Adrenal gland (tissue), 12 donors: ENCODE data around the gene TTLL5. TPM values are rescaled to one million over a fixed set of nuclear protein-coding genes. Genes with fewer than 3 reads are reported as not detected.
"Not testable (repeated sequence)": the region's sequence is repeated elsewhere in the genome, so short reads cannot be mapped to it uniquely, and the experiment has no call there.

Experiments
- DNase-seq, 7 donors: peaks; one replicate each; pipeline ENCODE4 v3.0.0-alpha.2; 2019 to 2020
- H3K27ac ChIP-seq, 5 donors: fragments of 200-600 bp; sonication (generic) in 4 of 5; 1 replicate in 3 of 5; 2 replicates in 2 of 5; pipeline versions ENCODE4 v1.5.1 to v1.8.0; 2016 to 2020; ENCODE audit warnings: mild to moderate bottlenecking in 1 of 5
- H3K27me3 ChIP-seq: fragments of 200-600 bp; 2 replicates; pipeline ENCODE4 v1.8.0; 2021
- H3K36me3 ChIP-seq, 2 donors: fragments of 200-600 bp; replicated peaks in 1 of 2; 1 replicate in 1 of 2; 2 replicates in 1 of 2; pipeline versions ENCODE4 v1.5.1 to v1.8.0; 2018 to 2022
- H3K4me1 ChIP-seq, 2 donors: fragments of 200-600 bp; replicated peaks in 1 of 2; 1 replicate in 1 of 2; 2 replicates in 1 of 2; pipeline versions ENCODE4 v1.5.1 to v1.8.0; 2018 to 2021
- H3K4me3 ChIP-seq, 4 donors: fragments of 200-600 bp; sonication (generic) in 3 of 4; one replicate each; pipeline ENCODE4 v1.5.1; 2016 to 2018
- H3K9me3 ChIP-seq, 3 donors: fragments of 200-600 bp; sonication (generic) in 1 of 3; replicated peaks in 1 of 3; 1 replicate in 2 of 3; 2 replicates in 1 of 3; pipeline versions ENCODE4 v1.5.1 to v1.8.0; 2016 to 2021
- POLR2A ChIP-seq, 2 donors: fragments of 450-650 bp; IDR thresholded peaks; one replicate each; pipeline ENCODE4 v1.6.1; 2017; ENCODE audit warnings: antibody characterized with exemption in 2 of 2, mild to moderate bottlenecking in 2 of 2, moderate library complexity in 1 of 2
- WGBS, 4 donors: extraction: QIAGEN DNeasy Blood & Tissue Kit in 2 of 4; methylation state at CpG; one replicate each; pipeline versions ENCODE4 v1.1.5 to v1.1.7; 2013 to 2017; 5-methylcytosine and 5-hydroxymethylcytosine counted together
- intact Hi-C, 2 donors: fragments of 100-400 bp; cut with DNase I; formaldehyde crosslinking; loops; one replicate each; pipeline versions ENCODE4 v1.14.1 to v1.15.0; 2022 to 2023
- polyA plus RNA-seq, 3 donors: library from polyadenylated mRNA; stranded (reverse); fragments of 200-250 nt in 2 of 3; fragments of 350-450 nt in 1 of 3; fragmentation: Illumina TruSeq in 1 of 3; extraction: RNeasy Lipid Tissue Mini Kit (QIAGEN cat#74804) in 1 of 3; gene quantifications; one replicate each; pipeline ENCODE4 v1.2.3, GENCODE V29; 2013 to 2014
- total RNA-seq, 9 donors: library from RNA; depleted of rRNA in 4 of 9; stranded (reverse); fragments of >200 nt in 4 of 9; fragments of 120-200 nt in 1 of 9; fragmentation: NEBNext Ultra II Directional in 1 of 9; extraction: Animal tissue kit (Norgen Biotek cat#: 25700) in 1 of 9; gene quantifications; one replicate each; pipeline versions ENCODE4 v1.1.0 to v1.2.4, GENCODE V29; 2013 to 2023
- TF ChIP-seq, protein P1 (sequence below), 6 experiments: fragments of 450-650 bp in 4 of 6; fragments of 200-600 bp in 2 of 6; sonication (generic) in 1 of 6; IDR thresholded peaks; 1 replicate in 5 of 6; 2 replicates in 1 of 6; pipeline versions ENCODE4 v1.5.1 to v1.8.0; 2016 to 2021; ENCODE audit warnings: antibody characterized with exemption in 6 of 6, mild to moderate bottlenecking in 2 of 6, moderate library complexity in 1 of 6
- donor health status: healthy with polysubstance abuse.
- donor health status: Bipolar disorder and iron deficiency.
- donor health status: DM: yes; HTN: yes; CAD: no.
- donor health status: DM: no; HTN: no; CAD: no.
- donor health status: DM: no; HTN: no; CAD: no.
- donor health status: DM: yes; HTN: yes; CAD: no.

The TTLL5 gene
- total and polyA plus RNA-seq, 12 donors, result 12.7 to 34.0 (median 24.1) TPM

DNA sequence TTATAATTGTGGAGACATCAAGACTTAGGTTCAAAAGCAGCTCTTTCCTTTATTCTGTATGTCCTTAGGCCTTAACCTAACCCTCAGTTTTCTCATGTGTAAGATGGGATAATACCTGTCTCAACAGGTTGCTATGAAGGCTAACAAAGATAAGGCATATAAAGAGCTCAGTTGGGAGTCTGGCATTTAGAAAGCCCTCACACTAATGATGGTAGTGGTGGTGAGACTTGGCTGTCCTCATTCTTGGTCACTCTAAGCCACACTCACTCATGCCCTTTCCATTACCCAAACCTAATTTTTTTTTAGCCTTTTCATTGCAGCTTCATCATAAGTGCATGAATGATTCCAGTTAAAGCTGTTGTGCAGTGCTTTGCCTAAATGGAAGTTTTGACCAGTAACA lies 183.4 kb downstream of the TTLL5 start:
- Histone ChIP-seq H3K4me1 (no peaks in the 10 kb centered on the region), H3K36me3 (no peaks in the 10 kb centered on the region), H3K4me3 (no peak overlapping the region), H3K27me3 (no peaks in the 10 kb centered on the region), H3K9me3 (no peaks in the 10 kb centered on the region), H3K27ac (no peak overlapping the region)
- no peak for TF ChIP-seq POLR2A (IDR thresholded peaks at IDR 0.05)
- TF ChIP-seq, protein P1, sequence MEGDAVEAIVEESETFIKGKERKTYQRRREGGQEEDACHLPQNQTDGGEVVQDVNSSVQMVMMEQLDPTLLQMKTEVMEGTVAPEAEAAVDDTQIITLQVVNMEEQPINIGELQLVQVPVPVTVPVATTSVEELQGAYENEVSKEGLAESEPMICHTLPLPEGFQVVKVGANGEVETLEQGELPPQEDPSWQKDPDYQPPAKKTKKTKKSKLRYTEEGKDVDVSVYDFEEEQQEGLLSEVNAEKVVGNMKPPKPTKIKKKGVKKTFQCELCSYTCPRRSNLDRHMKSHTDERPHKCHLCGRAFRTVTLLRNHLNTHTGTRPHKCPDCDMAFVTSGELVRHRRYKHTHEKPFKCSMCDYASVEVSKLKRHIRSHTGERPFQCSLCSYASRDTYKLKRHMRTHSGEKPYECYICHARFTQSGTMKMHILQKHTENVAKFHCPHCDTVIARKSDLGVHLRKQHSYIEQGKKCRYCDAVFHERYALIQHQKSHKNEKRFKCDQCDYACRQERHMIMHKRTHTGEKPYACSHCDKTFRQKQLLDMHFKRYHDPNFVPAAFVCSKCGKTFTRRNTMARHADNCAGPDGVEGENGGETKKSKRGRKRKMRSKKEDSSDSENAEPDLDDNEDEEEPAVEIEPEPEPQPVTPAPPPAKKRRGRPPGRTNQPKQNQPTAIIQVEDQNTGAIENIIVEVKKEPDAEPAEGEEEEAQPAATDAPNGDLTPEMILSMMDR (IDR thresholded peaks at IDR 0.05), result no peak
- intact Hi-C loops, result no loop called here
- no peak for DNase-seq

DNA sequence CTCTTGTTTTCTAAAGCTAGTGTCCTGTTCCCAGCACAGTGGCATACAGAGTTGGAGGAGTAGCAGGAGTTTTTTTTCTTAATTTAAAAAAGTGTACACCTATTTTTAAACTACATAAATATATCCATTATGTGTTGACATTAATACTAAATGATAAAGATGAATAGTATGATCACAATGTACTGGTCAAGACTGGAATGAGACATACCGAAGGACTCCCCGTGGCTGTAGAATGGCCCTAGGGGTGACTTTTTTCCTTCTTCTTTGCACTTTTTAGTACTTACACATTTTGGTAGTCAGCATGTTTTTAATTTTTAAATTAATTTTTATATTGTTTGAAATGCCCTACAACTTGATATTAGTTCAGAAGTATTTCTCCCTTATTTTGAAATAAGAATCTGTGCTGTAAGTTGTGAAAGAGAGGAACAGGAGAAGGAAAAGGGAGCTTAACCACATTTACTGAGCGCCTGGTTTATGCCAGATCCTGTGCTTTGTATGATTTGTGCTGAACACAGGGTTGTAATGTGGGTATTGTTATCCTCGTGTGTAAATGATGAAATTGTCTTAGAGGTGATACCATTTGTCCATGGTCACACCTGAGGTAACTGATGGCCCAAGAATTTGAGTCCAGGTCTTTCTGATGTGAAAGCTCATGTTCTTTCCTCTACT lies 184.2 kb downstream of the TTLL5 start:
- Histone ChIP-seq H3K4me1 (no peaks in the 10 kb centered on the region), H3K36me3 (no peaks in the 10 kb centered on the region), H3K27me3 (no peaks in the 10 kb centered on the region), H3K4me3 (no peak overlapping the region), H3K9me3 (no peaks in the 10 kb centered on the region), H3K27ac (no peak overlapping the region)
- TF ChIP-seq, protein P1 (IDR thresholded peaks at IDR 0.05), result no peak
- no peak for TF ChIP-seq POLR2A (IDR thresholded peaks at IDR 0.05)
- DNase-seq, result no peak
- WGBS, 4 donors, result 89 to 96% (median 89%) methylated on average over 4 of the region's 4 CpGs
- intact Hi-C loops, result no loop called here

DNA sequence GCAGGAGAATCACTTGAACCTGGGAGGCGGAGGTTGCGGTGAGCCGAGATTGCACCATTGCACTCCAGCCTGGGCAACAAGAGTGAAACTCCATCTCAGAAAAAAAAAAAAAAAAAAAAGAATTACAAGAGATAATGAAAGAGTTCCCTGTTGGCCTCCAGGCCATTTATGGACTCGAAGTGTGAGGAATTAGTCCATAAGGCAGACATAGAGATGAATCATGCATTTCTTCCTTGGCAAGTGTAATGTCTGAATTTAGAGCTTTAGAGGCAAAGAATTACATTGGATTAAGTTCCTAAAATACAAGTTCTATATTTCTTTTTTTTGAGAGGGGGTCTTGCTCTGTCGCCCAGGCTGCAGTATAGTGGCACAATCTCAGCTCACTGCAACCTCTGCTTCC lies 185.6 kb downstream of the TTLL5 start:
- H3K4me3 ChIP-seq, H3K27ac ChIP-seq, DNase-seq, H3K27me3 ChIP-seq, H3K4me1 ChIP-seq, intact Hi-C loops, H3K9me3 ChIP-seq, H3K36me3 ChIP-seq: not testable (repeated sequence)
- 89 to 97% (median 96%) methylated on average over 5 of the region's 5 CpGs for WGBS, 4 donors

DNA sequence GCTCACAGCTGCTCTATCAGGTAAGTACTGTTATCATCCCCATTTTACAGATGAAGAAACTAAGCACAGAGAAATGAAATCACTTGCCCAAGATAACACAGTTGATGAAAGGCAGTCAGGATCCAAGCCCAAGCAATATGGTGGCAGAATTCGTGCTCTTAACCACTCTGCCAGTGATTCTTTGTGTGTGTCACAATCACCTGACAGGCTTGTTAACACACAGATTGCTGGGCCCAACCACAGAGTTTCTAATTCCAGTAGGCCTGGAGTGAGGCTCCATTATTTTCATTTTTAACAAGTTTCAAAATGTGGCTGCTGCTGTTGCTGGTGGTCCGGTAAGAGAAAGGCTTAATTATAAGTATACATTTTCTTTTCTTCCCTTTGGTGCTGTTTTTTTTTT lies 186.5 kb downstream of the TTLL5 start:
- Histone ChIP-seq H3K27ac (no peak overlapping the region), H3K27me3 (no peaks in the 10 kb centered on the region), H3K4me1 (no peaks in the 10 kb centered on the region), H3K9me3 (no peaks in the 10 kb centered on the region), H3K4me3 (no peak overlapping the region), H3K36me3 (no peaks in the 10 kb centered on the region)
- DNase-seq, result no peak
- intact Hi-C loops, result no loop called here
- WGBS, 4 donors, result 84 to 96% (median 95%) methylated on average over 2 of the region's 2 CpGs
- TF ChIP-seq, protein P1 (IDR thresholded peaks at IDR 0.05), result no peak
- no peak for TF ChIP-seq POLR2A (IDR thresholded peaks at IDR 0.05)

DNA sequence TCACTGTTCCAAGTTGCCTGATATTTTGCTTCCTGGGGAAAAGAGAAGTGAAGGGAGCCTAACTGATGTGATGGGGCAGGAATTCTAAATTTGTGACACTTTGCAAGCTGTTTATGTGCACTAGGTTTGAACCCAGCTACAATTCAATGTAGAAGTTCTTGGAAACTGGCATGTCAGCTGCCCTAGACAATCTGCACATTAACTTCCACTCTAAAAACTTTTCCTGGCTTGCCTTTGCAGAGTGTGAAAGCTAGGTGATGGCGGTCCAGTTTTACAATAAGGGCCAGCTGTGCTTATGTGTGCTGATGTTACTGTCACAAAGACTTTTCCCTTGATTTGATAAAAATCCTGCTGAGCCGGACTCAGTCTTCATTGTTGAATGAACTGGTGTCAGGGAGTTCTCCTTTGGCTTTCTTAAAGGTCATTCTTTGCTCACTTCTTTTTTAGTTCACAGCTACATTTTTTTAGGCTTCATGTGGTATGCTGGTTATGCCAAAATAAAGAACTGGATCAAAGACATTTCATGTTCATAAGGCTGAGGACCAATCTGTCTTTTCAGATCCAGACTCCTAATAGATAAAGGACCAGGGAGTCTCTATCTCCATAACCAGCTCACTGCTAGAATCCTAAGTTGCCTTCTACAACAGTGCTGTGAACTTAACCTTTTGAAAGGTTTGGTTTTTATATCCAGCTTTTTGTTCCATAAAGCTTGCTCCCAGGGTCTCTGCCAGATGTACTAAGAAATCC lies 187.3 kb downstream of the TTLL5 start:
- 78 to 86% (median 84%) methylated on average over 2 of the region's 2 CpGs for WGBS, 4 donors
- no peak overlapping the region for H3K4me3 ChIP-seq
- no peaks in the 10 kb centered on the region for H3K4me1 ChIP-seq
- DNase-seq, result no peak
- no peaks in the 10 kb centered on the region for H3K9me3 ChIP-seq
- no peaks in the 10 kb centered on the region for H3K36me3 ChIP-seq
- no peak for TF ChIP-seq POLR2A (IDR thresholded peaks at IDR 0.05)
- TF ChIP-seq, protein P1 (IDR thresholded peaks at IDR 0.05), result no peak
- no peaks in the 10 kb centered on the region for H3K27me3 ChIP-seq
- intact Hi-C loops, result no loop called here
- H3K27ac ChIP-seq, result no peak overlapping the region
